Urinary bladder (tissue), 4 donors: ENCODE results near the gene SIRPB2. TPM values are rescaled to one million over a fixed set of nuclear protein-coding genes. Genes with fewer than 3 reads are reported as not detected.

Experiments
- DNase-seq: peaks from one replicate; pipeline ENCODE4 v3.0.0-alpha.2; 2015; ENCODE audit errors: extremely low spot score
- H3K27ac ChIP-seq: one replicate; pipeline ENCODE4 v1.5.1; 2013; ENCODE audit warnings: low read depth, mild to moderate bottlenecking, moderate library complexity
- H3K36me3 ChIP-seq: one replicate; pipeline ENCODE4 v1.6.1; 2013; ENCODE audit warnings: mild to moderate bottlenecking, moderate library complexity; ENCODE audit not compliant: insufficient read depth
- H3K4me1 ChIP-seq: one replicate; pipeline ENCODE4 v1.6.1; 2013; ENCODE audit warnings: mild to moderate bottlenecking, moderate library complexity; ENCODE audit not compliant: insufficient read depth
- H3K4me3 ChIP-seq: one replicate; pipeline ENCODE4 v1.5.1; 2013; ENCODE audit warnings: low read depth, low read length
- WGBS: extraction: QIAGEN DNeasy Blood & Tissue Kit; methylation state at CpG from one replicate; pipeline ENCODE4 v1.1.7; 2013; 5-methylcytosine and 5-hydroxymethylcytosine counted together
- polyA plus RNA-seq: library from polyadenylated mRNA; stranded (reverse); fragments of 200-250 nt; gene quantifications from one replicate; pipeline ENCODE4 v1.2.3, GENCODE V29; 2013
- total RNA-seq: library from RNA; depleted of rRNA; stranded (reverse); fragments of >200 nt; gene quantifications from one replicate; pipeline ENCODE4 v1.2.3, GENCODE V29; 2014
- donor health status: healthy with polysubstance abuse.
- donor health status: healthy.

Gene SIRPB2
- total and polyA plus RNA-seq, 2 donors, result 1.2 to 3.3 TPM

GRCh38 chr20:1491860-1492642, 831 bp upstream of the SIRPB2 start:
- DNase-seq, result no peak
- H3K4me3 ChIP-seq, result no peak overlapping the region
- H3K36me3 ChIP-seq, result no peaks in the 10 kb centered on the region
- H3K27ac ChIP-seq, result no peak overlapping the region
- H3K4me1 ChIP-seq, result no peaks in the 10 kb centered on the region
- 49% methylated on average over 2 of the region's 2 CpGs for WGBS

- DNase-seq, result no peak
- WGBS, result 75% methylated on average over 9 of the region's 9 CpGs
Measured at GRCh38 chr20:1490643-1491195, 501 bp downstream of the SIRPB2 start.

GRCh38 chr20:1489764-1490436, 1.3 kb downstream of the SIRPB2 start:
- no peak overlapping the region for H3K4me3 ChIP-seq
- no peak overlapping the region for H3K27ac ChIP-seq
- WGBS, result 70% methylated on average over 6 of the region's 6 CpGs

More at GRCh38 chr20:1490643-1491195, 501 bp downstream of the SIRPB2 start:
- Histone ChIP-seq H3K36me3 (no peaks in the 10 kb centered on the region), H3K4me1 (no peaks in the 10 kb centered on the region), H3K27ac (no peak overlapping the region), H3K4me3 (no peak overlapping the region)

GRCh38 chr20:1489325-1489724, 1.9 kb downstream of the SIRPB2 start:
- no peak for DNase-seq
- WGBS, result 76% methylated on average over 2 of the region's 2 CpGs
- Histone ChIP-seq H3K36me3 (no peaks in the 10 kb centered on the region), H3K4me3 (no peak overlapping the region), H3K4me1 (no peaks in the 10 kb centered on the region), H3K27ac (no peak overlapping the region)

More at GRCh38 chr20:1489764-1490436, 1.3 kb downstream of the SIRPB2 start:
- no peak for DNase-seq
- no peaks in the 10 kb centered on the region for H3K36me3 ChIP-seq
- H3K4me1 ChIP-seq, result no peaks in the 10 kb centered on the region

- DNase-seq, result no peak
- Histone ChIP-seq H3K36me3 (no peaks in the 10 kb centered on the region), H3K4me3 (no peak overlapping the region), H3K27ac (no peak overlapping the region), H3K4me1 (no peaks in the 10 kb centered on the region)
- WGBS, result 82% methylated on average over 2 of the region's 2 CpGs
Measured at GRCh38 chr20:1486566-1486965, 4.7 kb downstream of the SIRPB2 start.

GRCh38 chr20:1484438-1485116, 6.6 kb downstream of the SIRPB2 start:
- WGBS, result 49% methylated on average over 5 of the region's 5 CpGs
- Histone ChIP-seq H3K36me3 (no peaks in the 10 kb centered on the region), H3K4me3 (no peak overlapping the region), H3K4me1 (no peaks in the 10 kb centered on the region), H3K27ac (no peak overlapping the region)
- no peak for DNase-seq

GRCh38 chr20:1479831-1480595, 11.2 kb downstream of the SIRPB2 start:
- DNase-seq, result no peak
- Histone ChIP-seq H3K4me3 (no peak overlapping the region), H3K36me3 (no peaks in the 10 kb centered on the region), H3K4me1 (no peaks in the 10 kb centered on the region), H3K27ac (no peak overlapping the region)
- 75% methylated on average over 9 of the region's 9 CpGs for WGBS

- Histone ChIP-seq H3K27ac (peak overlapping the region; percentile 2), H3K4me3 (no peak overlapping the region), H3K36me3 (no peaks in the 10 kb centered on the region), H3K4me1 (no peaks in the 10 kb centered on the region)
- no peak for DNase-seq
- WGBS, result 77% methylated on average over 4 of the region's 4 CpGs
Measured at GRCh38 chr20:1478566-1478965, 12.7 kb downstream of the SIRPB2 start.

- DNase-seq, result no peak
- Histone ChIP-seq H3K4me1 (no peaks in the 10 kb centered on the region), H3K27ac (peak overlapping the region; percentile 2), H3K4me3 (no peak overlapping the region), H3K36me3 (no peaks in the 10 kb centered on the region)
- 79% methylated on average over 7 of the region's 7 CpGs for WGBS
Measured at GRCh38 chr20:1477896-1478490, 13.2 kb downstream of the SIRPB2 start.

- Histone ChIP-seq H3K36me3 (no peaks in the 10 kb centered on the region), H3K4me3 (no peak overlapping the region), H3K4me1 (no peaks in the 10 kb centered on the region), H3K27ac (no peak overlapping the region)
- DNase-seq, result no peak
- WGBS, result 78% methylated on average over 4 of the region's 4 CpGs
Measured at GRCh38 chr20:1474817-1475603, 16.2 kb downstream of the SIRPB2 start.

- H3K36me3 ChIP-seq, result no peaks in the 10 kb centered on the region
- no peak overlapping the region for H3K4me3 ChIP-seq
- H3K27ac ChIP-seq, result no peak overlapping the region
- H3K4me1 ChIP-seq, result no peaks in the 10 kb centered on the region
- WGBS, result 92% methylated on average over 8 of the region's 8 CpGs
- DNase-seq, result no peak
Measured at GRCh38 chr20:1474325-1474724, 16.9 kb downstream of the SIRPB2 start.
